ENCODE data around the gene CCDC136.

DNA sequence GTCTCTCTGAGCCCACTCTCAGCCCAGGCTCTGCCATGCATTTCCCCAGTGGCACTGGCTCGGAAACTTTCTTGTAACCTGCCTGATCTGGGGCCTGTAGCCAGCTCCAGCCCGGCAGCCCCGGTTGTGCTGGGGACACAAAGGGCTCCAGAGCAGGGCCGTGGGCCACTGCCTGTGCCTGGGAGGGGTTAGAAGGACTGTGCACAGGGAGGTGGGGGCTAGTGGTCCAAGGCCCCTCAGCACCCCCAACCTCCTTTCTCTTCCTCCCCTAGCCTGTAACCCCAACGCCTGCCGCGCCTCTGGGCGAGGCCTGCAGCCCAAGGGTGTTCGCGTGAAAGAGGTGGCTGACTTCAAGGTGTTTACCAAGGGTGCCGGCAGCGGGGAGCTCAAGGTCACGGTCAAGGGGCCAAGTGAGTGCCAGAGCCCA lies 48.0 kb downstream of the CCDC136 start:
- TF ChIP-seq CTCF (IDR thresholded peaks at IDR 0.05): no peak
- TF ChIP-seq, protein P1, sequence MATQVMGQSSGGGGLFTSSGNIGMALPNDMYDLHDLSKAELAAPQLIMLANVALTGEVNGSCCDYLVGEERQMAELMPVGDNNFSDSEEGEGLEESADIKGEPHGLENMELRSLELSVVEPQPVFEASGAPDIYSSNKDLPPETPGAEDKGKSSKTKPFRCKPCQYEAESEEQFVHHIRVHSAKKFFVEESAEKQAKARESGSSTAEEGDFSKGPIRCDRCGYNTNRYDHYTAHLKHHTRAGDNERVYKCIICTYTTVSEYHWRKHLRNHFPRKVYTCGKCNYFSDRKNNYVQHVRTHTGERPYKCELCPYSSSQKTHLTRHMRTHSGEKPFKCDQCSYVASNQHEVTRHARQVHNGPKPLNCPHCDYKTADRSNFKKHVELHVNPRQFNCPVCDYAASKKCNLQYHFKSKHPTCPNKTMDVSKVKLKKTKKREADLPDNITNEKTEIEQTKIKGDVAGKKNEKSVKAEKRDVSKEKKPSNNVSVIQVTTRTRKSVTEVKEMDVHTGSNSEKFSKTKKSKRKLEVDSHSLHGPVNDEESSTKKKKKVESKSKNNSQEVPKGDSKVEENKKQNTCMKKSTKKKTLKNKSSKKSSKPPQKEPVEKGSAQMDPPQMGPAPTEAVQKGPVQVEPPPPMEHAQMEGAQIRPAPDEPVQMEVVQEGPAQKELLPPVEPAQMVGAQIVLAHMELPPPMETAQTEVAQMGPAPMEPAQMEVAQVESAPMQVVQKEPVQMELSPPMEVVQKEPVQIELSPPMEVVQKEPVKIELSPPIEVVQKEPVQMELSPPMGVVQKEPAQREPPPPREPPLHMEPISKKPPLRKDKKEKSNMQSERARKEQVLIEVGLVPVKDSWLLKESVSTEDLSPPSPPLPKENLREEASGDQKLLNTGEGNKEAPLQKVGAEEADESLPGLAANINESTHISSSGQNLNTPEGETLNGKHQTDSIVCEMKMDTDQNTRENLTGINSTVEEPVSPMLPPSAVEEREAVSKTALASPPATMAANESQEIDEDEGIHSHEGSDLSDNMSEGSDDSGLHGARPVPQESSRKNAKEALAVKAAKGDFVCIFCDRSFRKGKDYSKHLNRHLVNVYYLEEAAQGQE (IDR thresholded peaks at IDR 0.05; ENCODE audit: low read depth, low read length): no peak
